Naive thymus-derived CD8-positive, alpha-beta T cell (primary cell): Measurements from ENCODE around the gene C1orf87. TPM values are rescaled to one million over a fixed set of nuclear protein-coding genes. Genes with fewer than 3 reads are reported as not detected.

Source experiments
- ATAC-seq, 2 donors: fragments of 150-1000 bp; cut with Tn5 transposase in 1 of 2; sonication (Bioruptor Pico), chemical (Tn5 transposase) in 1 of 2; 1 replicate in 1 of 2; 2 replicates in 1 of 2; pipeline ENCODE4 v1.10.0; 2021; ENCODE audit warnings: mild to moderate bottlenecking in 2 of 2, moderate library complexity in 2 of 2
- POLR2A ChIA-PET: fragments of 350-600 bp; sonication (Branson Sonifier 250); formaldehyde crosslinking; loops from one replicate; lab custom pipeline; 2021; ENCODE audit warnings: antibody characterized with exemption; lab: Charles Lee
- DNase-seq, 10 donors: peaks; one replicate each; pipeline versions ENCODE4 v3.0.0 to v3.0.0-alpha.2; 2020 to 2022
- H3K27ac Mint-ChIP-seq, 10 donors: one replicate each; pipeline ENCODE4 v1.8.0; 2020 to 2022; ENCODE audit warnings: mild to moderate bottlenecking in 10 of 10, mixed read lengths in 10 of 10, moderate library complexity in 4 of 10, inconsistent platforms in 1 of 10
- H3K27me3 Mint-ChIP-seq, 5 donors: one replicate each; pipeline ENCODE4 v1.8.0; 2021 to 2022; ENCODE audit warnings: mixed read lengths in 5 of 5
- H3K36me3 Mint-ChIP-seq, 3 donors: one replicate each; pipeline ENCODE4 v1.8.0; 2020 to 2022; ENCODE audit warnings: mixed read lengths in 3 of 3, mild to moderate bottlenecking in 2 of 3, inconsistent platforms in 1 of 3
- H3K4me1 Mint-ChIP-seq, 4 donors: one replicate each; pipeline ENCODE4 v1.8.0; 2021 to 2022; ENCODE audit warnings: mixed read lengths in 4 of 4
- H3K4me3 Mint-ChIP-seq, 10 donors: one replicate each; pipeline ENCODE4 v1.8.0; 2020 to 2022; ENCODE audit warnings: mild to moderate bottlenecking in 10 of 10, mixed read lengths in 10 of 10, moderate library complexity in 6 of 10, inconsistent platforms in 1 of 10
- H3K9me3 Mint-ChIP-seq, 9 donors: one replicate each; pipeline ENCODE4 v1.8.0; 2020 to 2022; ENCODE audit warnings: mixed read lengths in 9 of 9, mild to moderate bottlenecking in 3 of 9, inconsistent platforms in 1 of 9, moderate library complexity in 1 of 9
- polyA plus RNA-seq, 3 donors: library from polyadenylated mRNA; unstranded; fragments of 300-500 nt; fragmentation: Illumina TruSeq; gene quantifications; one replicate each; pipeline ENCODE4 v1.2.3, GENCODE V29; 2021
- total RNA-seq, 8 experiments: library from RNA in 2 of 8; stranded (reverse) in 2 of 8; gene quantifications; one replicate each; pipeline ENCODE4 v1.2.3 and lab custom pipeline; 2021 to 2026

The C1orf87 gene
- total and polyA plus RNA-seq, 5 experiments from 2014 or later, result not detected

- Mint-ChIP-seq H3K36me3 (no peaks in the 10 kb centered on the region), H3K4me1 (no peaks in the 10 kb centered on the region), H3K27me3 (peaks cover 0 to 4% (median 0%) of the 10 kb centered on the region in 5 donors), H3K4me3 (no peak overlapping the region), H3K27ac (no peak overlapping the region), H3K9me3 (no peaks in the 10 kb centered on the region)
- ATAC-seq (no peak), DNase-seq (no peak)
- POLR2A ChIA-PET, result no interaction called here
Measured at GRCh38 chr1:59949648-59950047, 123.9 kb downstream of the C1orf87 start.

GRCh38 chr1:59948990-59949389 lies 124.6 kb downstream of the C1orf87 start:
- ATAC-seq (no peak), DNase-seq (no peak)
- H3K27ac Mint-ChIP-seq, result no peak overlapping the region
- H3K4me1 Mint-ChIP-seq, result no peaks in the 10 kb centered on the region
- no peaks in the 10 kb centered on the region for H3K9me3 Mint-ChIP-seq
- H3K36me3 Mint-ChIP-seq, result no peaks in the 10 kb centered on the region
- POLR2A ChIA-PET, result no interaction called here
- H3K4me3 Mint-ChIP-seq, result no peak overlapping the region
- peaks cover 0 to 4% (median 0%) of the 10 kb centered on the region in 5 donors for H3K27me3 Mint-ChIP-seq

GRCh38 chr1:59947047-59947938 lies 126.3 kb downstream of the C1orf87 start:
- ATAC-seq (peak; percentile 84 to 93), DNase-seq (peak; percentile 13 to 73 (median 52))
- Mint-ChIP-seq H3K4me3 (no peak overlapping the region), H3K36me3 (no peaks in the 10 kb centered on the region), H3K9me3 (no peaks in the 10 kb centered on the region), H3K4me1 (no peaks in the 10 kb centered on the region), H3K27ac (no peak overlapping the region), H3K27me3 (peaks cover 0 to 8% (median 2%) of the 10 kb centered on the region in 5 donors)
- POLR2A ChIA-PET, result no interaction called here

- no peak for ATAC-seq
- DNase-seq, result no peak
- H3K36me3 Mint-ChIP-seq, result no peaks in the 10 kb centered on the region
- H3K27ac Mint-ChIP-seq, result no peak overlapping the region
- peaks cover 0 to 8% (median 2%) of the 10 kb centered on the region in 5 donors for H3K27me3 Mint-ChIP-seq
- no peaks in the 10 kb centered on the region for H3K9me3 Mint-ChIP-seq
- no peaks in the 10 kb centered on the region for H3K4me1 Mint-ChIP-seq
- H3K4me3 Mint-ChIP-seq, result no peak overlapping the region
- POLR2A ChIA-PET, result no interaction called here
Measured at GRCh38 chr1:59945790-59946189, 127.8 kb downstream of the C1orf87 start.

Other genes with a start within 250 kb of the C1orf87 start
- 1 to 10 TPM; 2.0 to 2.8 TPM for gene CYP2J2, start 147.0 kb downstream of the C1orf87 start, total RNA-seq
- gene CYP2J2, start 147.0 kb downstream of the C1orf87 start, polyA plus RNA-seq, result 1 to 10 TPM; 3.2 to 5.0 (median 3.6) TPM